SK-N-MC (cell line): ENCODE measurements around the gene AHNAK.

Experiments used
- EZH2 ChIP-seq: fragments of 200-600 bp; sonication (generic); IDR thresholded peaks from one replicate; pipeline ENCODE4 v1.6.1; 2017; ENCODE audit warnings: antibody characterized with exemption
- FOXP2 ChIP-seq: optimal IDR thresholded peaks from 2 replicates; pipeline ENCODE3; 2011; ENCODE audit warnings: mild to moderate bottlenecking, moderate library complexity; ENCODE audit not compliant: insufficient read depth; ENCODE audit errors: extremely low read length, control extremely low read depth
- POLR2AphosphoS5 ChIP-seq: IDR thresholded peaks from 2 replicates; pipeline ENCODE4 v1.6.1; 2012; ENCODE audit warnings: mild to moderate bottlenecking, low read depth, low read length, borderline replicate concordance

DNA sequence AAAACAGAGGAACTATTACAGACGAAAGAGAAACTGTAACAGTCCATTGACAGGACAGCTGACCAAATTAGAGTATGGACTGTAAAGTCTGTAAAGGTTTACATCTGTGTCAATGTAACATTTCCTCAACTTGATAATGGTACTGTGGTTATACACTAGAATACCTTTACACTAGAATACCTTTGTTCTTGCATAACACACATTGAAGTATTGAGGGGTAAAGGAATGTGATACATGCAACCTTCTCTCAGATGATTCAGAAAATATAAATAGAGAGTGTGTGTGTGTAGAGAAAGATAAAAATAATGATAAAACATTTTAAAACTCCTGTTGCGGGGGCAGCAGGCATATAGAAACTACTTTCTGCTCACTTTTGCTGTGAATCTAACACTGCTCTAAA is 32.6 kb upstream of the AHNAK start:
- TF ChIP-seq POLR2AphosphoS5 (no peak), EZH2 (no peak), FOXP2 (no peak)
